K562 (cell line): ENCODE measurements around the gene NUP62. TPM values are rescaled to one million over a fixed set of nuclear protein-coding genes. Genes with fewer than 3 reads are reported as not detected.
A peak's percentile ranks its signal among the peaks of the same experiment; 100 is the strongest.

Experiments used
- DIDO1 ChIP-seq: fragments of 450-650 bp; IDR thresholded peaks from 2 replicates; pipeline ENCODE4 v1.6.1; 2016; ENCODE audit warnings: low read depth, missing biosample characterization, missing genetic modification characterization
- POLR2AphosphoS2 ChIP-seq: IDR thresholded peaks from 2 replicates; pipeline ENCODE4 v1.6.1; 2012; ENCODE audit warnings: low read length, improper control_type of control experiment
- ZBTB40 ChIP-seq, 2 experiments: fragments of 450-650 bp in 1 of 2; sonication (generic) in 1 of 2; formaldehyde crosslinking in 1 of 2; IDR thresholded peaks; 2 replicates each; pipeline versions ENCODE4 v1.7.1 to v1.9.0; 2016 to 2022; ENCODE audit warnings: inconsistent platforms in 1 of 2, mild to moderate bottlenecking in 1 of 2, missing genetic modification reagents in 1 of 2
- polyA plus RNA-seq, 8 experiments: library from polyadenylated mRNA; depleted of rRNA in 4 of 8; stranded (reverse) in 5 of 8; unstranded in 3 of 8; fragments of >200 nt; fragmentation: Nextera tagmentation in 2 of 8; fragmentation: Illumina TruSeq in 1 of 8; extraction: Ambion mirVana in 2 of 8; extraction: Trizol in 1 of 8; gene quantifications; 2 replicates each; pipeline versions ENCODE4 v1.2.1 to v1.2.3, GENCODE V29; 2011 to 2014; ENCODE audit warnings: inconsistent platforms in 1 of 8, missing spikeins in 1 of 8
- total RNA-seq, 7 experiments: library from RNA; depleted of rRNA in 6 of 7; stranded (reverse); fragments of >200 nt in 6 of 7; fragmentation: Illumina TruSeq in 2 of 7; extraction: Trizol in 2 of 7; gene quantifications; 2 replicates each; pipeline versions ENCODE4 v1.2.1 to v1.2.3, GENCODE V29; 2011 to 2021; ENCODE audit warnings: low replicate concordance in 1 of 7
- TF ChIP-seq, protein P1 (sequence below): fragments of 250-450 bp; sonication (Bioruptor Pico); IDR thresholded peaks from 2 replicates; pipeline ENCODE4 v1.4.0; 2020; ENCODE audit warnings: mild to moderate bottlenecking, moderate library complexity

The NUP62 gene
- total and polyA plus RNA-seq, 9 of the 15 experiments (the other 6 are each of a cell fraction or from before 2014, with no cell fraction given) = 16.9 to 109 (median 66.0) TPM

- TF ChIP-seq ZBTB40 (IDR thresholded peaks at IDR 0.05) = peak; percentile 89
- TF ChIP-seq ZBTB40 (CRISPR knock-in tag; IDR thresholded peaks at IDR 0.05) = no peak
- TF ChIP-seq DIDO1 (tag) = peak; percentile 2
- TF ChIP-seq POLR2AphosphoS2 = peak; percentile 67; the same call in 1 of the 2 replicates
- TF ChIP-seq, protein P1, sequence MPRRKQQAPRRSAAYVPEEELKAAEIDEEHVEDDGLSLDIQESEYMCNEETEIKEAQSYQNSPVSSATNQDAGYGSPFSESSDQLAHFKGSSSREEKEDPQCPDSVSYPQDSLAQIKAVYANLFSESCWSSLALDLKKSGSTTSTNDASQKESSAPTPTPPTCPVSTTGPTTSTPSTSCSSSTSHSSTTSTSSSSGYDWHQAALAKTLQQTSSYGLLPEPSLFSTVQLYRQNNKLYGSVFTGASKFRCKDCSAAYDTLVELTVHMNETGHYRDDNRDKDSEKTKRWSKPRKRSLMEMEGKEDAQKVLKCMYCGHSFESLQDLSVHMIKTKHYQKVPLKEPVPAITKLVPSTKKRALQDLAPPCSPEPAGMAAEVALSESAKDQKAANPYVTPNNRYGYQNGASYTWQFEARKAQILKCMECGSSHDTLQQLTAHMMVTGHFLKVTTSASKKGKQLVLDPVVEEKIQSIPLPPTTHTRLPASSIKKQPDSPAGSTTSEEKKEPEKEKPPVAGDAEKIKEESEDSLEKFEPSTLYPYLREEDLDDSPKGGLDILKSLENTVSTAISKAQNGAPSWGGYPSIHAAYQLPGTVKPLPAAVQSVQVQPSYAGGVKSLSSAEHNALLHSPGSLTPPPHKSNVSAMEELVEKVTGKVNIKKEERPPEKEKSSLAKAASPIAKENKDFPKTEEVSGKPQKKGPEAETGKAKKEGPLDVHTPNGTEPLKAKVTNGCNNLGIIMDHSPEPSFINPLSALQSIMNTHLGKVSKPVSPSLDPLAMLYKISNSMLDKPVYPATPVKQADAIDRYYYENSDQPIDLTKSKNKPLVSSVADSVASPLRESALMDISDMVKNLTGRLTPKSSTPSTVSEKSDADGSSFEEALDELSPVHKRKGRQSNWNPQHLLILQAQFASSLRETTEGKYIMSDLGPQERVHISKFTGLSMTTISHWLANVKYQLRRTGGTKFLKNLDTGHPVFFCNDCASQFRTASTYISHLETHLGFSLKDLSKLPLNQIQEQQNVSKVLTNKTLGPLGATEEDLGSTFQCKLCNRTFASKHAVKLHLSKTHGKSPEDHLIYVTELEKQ = no peak
Observed at GRCh38 chr19:49876422-49877019, 52.8 kb downstream of the NUP62 start (continued).
